Common myeloid progenitor, CD34-positive (primary cell): ENCODE measurements around the gene PCDHGA8.
A peak's percentile ranks its signal among the peaks of the same experiment; 100 is the strongest.
"Not testable (repeated sequence)": the region's sequence is repeated elsewhere in the genome, so short reads cannot be mapped to it uniquely, and the experiment has no call there.

Experiments used
- CTCF ChIA-PET: fragments of 350-600 bp; sonication (Branson Sonifier 250); formaldehyde crosslinking; loops from one replicate; lab custom pipeline; 2021; ENCODE audit warnings: antibody characterized with exemption; lab: Charles Lee
- POLR2A ChIA-PET: fragments of 350-600 bp; sonication (Branson Sonifier 250); formaldehyde crosslinking; loops from one replicate; lab custom pipeline; 2021; ENCODE audit warnings: antibody characterized with exemption; lab: Charles Lee
- DNase-seq, 3 donors: peaks; one replicate each; pipeline versions ENCODE4 v3.0.0 to v3.0.0-alpha.2; 2013
- H3K27ac ChIP-seq, 2 experiments: 1 replicate in 1 of 2; 2 replicates in 1 of 2; pipeline ENCODE4 v1.7.0; 2013; ENCODE audit warnings: inconsistent platforms in 2 of 2, low read length in 2 of 2, mild to moderate bottlenecking in 2 of 2, low read depth in 1 of 2, moderate library complexity in 1 of 2; ENCODE audit not compliant: severe bottlenecking in 2 of 2, insufficient read depth in 1 of 2, poor library complexity in 1 of 2
- H3K27me3 ChIP-seq, 5 experiments: replicated peaks in 2 of 5; 1 replicate in 3 of 5; 2 replicates in 2 of 5; pipeline versions ENCODE4 v1.6.1 to v1.7.0; 2013; ENCODE audit warnings: low read length in 4 of 5, mild to moderate bottlenecking in 2 of 5, moderate library complexity in 2 of 5, inconsistent platforms in 1 of 5; ENCODE audit not compliant: insufficient read depth in 5 of 5, control insufficient read depth in 4 of 5
- H3K36me3 ChIP-seq, 4 experiments: 1 replicate in 2 of 4; 2 replicates in 2 of 4; pipeline versions ENCODE4 v1.6.1 to v1.7.0; 2013; ENCODE audit warnings: low read length in 3 of 4, control low read depth in 1 of 4, mild to moderate bottlenecking in 1 of 4; ENCODE audit not compliant: control insufficient read depth in 4 of 4, insufficient read depth in 4 of 4
- H3K4me1 ChIP-seq, 4 experiments: 1 replicate in 3 of 4; 2 replicates in 1 of 4; pipeline versions ENCODE4 v1.6.1 to v1.7.1; 2013; ENCODE audit warnings: low read length in 3 of 4, mild to moderate bottlenecking in 3 of 4, control low read depth in 1 of 4, inconsistent platforms in 1 of 4, moderate library complexity in 1 of 4; ENCODE audit not compliant: control insufficient read depth in 4 of 4, insufficient read depth in 4 of 4; ENCODE audit errors: control extremely low read depth in 1 of 4
- H3K4me3 ChIP-seq, 7 experiments: 1 replicate in 4 of 7; 2 replicates in 3 of 7; pipeline versions ENCODE4 v1.5.1 to v1.7.0; 2013; ENCODE audit warnings: mild to moderate bottlenecking in 7 of 7, low read length in 6 of 7, moderate library complexity in 6 of 7, inconsistent platforms in 2 of 7, low read depth in 2 of 7, control low read depth in 1 of 7; ENCODE audit not compliant: insufficient read depth in 4 of 7, control insufficient read depth in 1 of 7; ENCODE audit errors: extremely low read depth in 1 of 7
- H3K9me3 ChIP-seq, 5 experiments: 1 replicate in 4 of 5; 2 replicates in 1 of 5; pipeline versions ENCODE4 v1.6.1 to v1.7.1; 2013; ENCODE audit warnings: low read length in 4 of 5, mild to moderate bottlenecking in 2 of 5, inconsistent platforms in 1 of 5, low read depth in 1 of 5, moderate library complexity in 1 of 5; ENCODE audit not compliant: control insufficient read depth in 4 of 5, insufficient read depth in 2 of 5; ENCODE audit errors: control extremely low read depth in 1 of 5
- WGBS: methylation state at CpG from one replicate; pipeline ENCODE4 v1.1.5; 2013; ENCODE audit not compliant: insufficient coverage; 5-methylcytosine and 5-hydroxymethylcytosine counted together

The PCDHGA8 gene

GRCh38 chr5:141382469-141383294 lies 9.8 kb upstream of the PCDHGA8 start, which contains the start of gene PCDHGA7:
TSS of gene PCDHGA7 (plus strand) at chr5:141382742. CDS start at chr5:141382900, 158 bp downstream.
- ChIA-PET CTCF (interaction anchor here (0.7 to 1.5 kb wide), 4 partner anchors 14 to 181 kb away, joined by 3 to 5 read pairs (median 4); partner anchors contain the start of gene TAF7), POLR2A (no interaction called here)
- Histone ChIP-seq H3K27ac (no peak within 1 kb of the TSS), H3K4me3 (peak within 1 kb of the TSS in 6 of 7 experiments; percentile 16 to 63 (median 51)), H3K27me3 (peaks cover 6 to 57% (median 28%) of the 10 kb centered on the region in 5 experiments), H3K9me3 (peaks cover 3 to 62% (median 39%) of the 10 kb centered on the region in 5 experiments), H3K36me3 (no peaks in the 10 kb centered on the region), H3K4me1 (no peaks in the 10 kb centered on the region)
- 6% methylated on average over 31 of the region's 37 CpGs for WGBS
- DNase-seq = peak in 2 of 3 donors; percentile 54 to 58

GRCh38 chr5:141383345-141383744 lies 9.1 kb upstream of the PCDHGA8 start:
- ChIA-PET POLR2A (no interaction called here), CTCF (interaction anchor here (0.7 to 1.5 kb wide), 3 partner anchors 13 to 180 kb away, joined by 3 to 5 read pairs (median 4); no protein-coding TSS in a partner anchor)
- Histone ChIP-seq H3K27ac (no peak overlapping the region), H3K9me3 (peaks cover 3 to 60% (median 42%) of the 10 kb centered on the region in 5 experiments), H3K36me3 (no peaks in the 10 kb centered on the region), H3K4me3 (peak overlapping the region in 2 of 7 experiments; percentile 62 to 63), H3K4me1 (no peaks in the 10 kb centered on the region), H3K27me3 (peaks cover 7 to 58% (median 29%) of the 10 kb centered on the region in 5 experiments)
- 29% methylated on average over 13 of the region's 21 CpGs for WGBS
- no peak for DNase-seq

GRCh38 chr5:141384471-141385267 lies 7.8 kb upstream of the PCDHGA8 start:
- Histone ChIP-seq H3K27me3 (peaks cover 14 to 72% (median 34%) of the 10 kb centered on the region in 5 experiments), H3K27ac (no peak overlapping the region), H3K4me3 (no peak overlapping the region), H3K4me1 (no peaks in the 10 kb centered on the region), H3K9me3 (peaks cover 2 to 69% (median 53%) of the 10 kb centered on the region in 5 experiments), H3K36me3 (peaks cover 0 to 4% (median 0%) of the 10 kb centered on the region in 4 experiments)
- POLR2A ChIA-PET = no interaction called here
- 44% methylated on average over 42 of the region's 43 CpGs for WGBS
- CTCF ChIA-PET = no interaction called here
- DNase-seq = no peak

GRCh38 chr5:141387557-141388311 lies 4.7 kb upstream of the PCDHGA8 start, which contains the start of gene PCDHGB4:
TSS of gene PCDHGB4 (plus strand) at chr5:141387698. CDS start at chr5:141387885, 187 bp downstream.
- DNase-seq = peak; percentile 32 to 70 (median 67)
- H3K4me1 ChIP-seq, H3K27ac ChIP-seq, POLR2A ChIA-PET, H3K36me3 ChIP-seq: not testable (repeated sequence)
- CTCF ChIA-PET = interaction anchor here (1.0 to 1.8 kb wide), 7 partner anchors 9 to 176 kb away, joined by 3 to 5 read pairs (median 4); partner anchors contain the start of gene PCDHGA12
- Histone ChIP-seq H3K4me3 (peak within 1 kb of the TSS in 3 of 7 experiments; percentile 24 to 57 (median 36)), H3K27me3 (peaks cover 13 to 80% (median 36%) of the 10 kb centered on the region in 5 experiments), H3K9me3 (peaks cover 0 to 78% (median 53%) of the 10 kb centered on the region in 5 experiments)
- 14% methylated on average over 11 of the region's 40 CpGs for WGBS

GRCh38 chr5:141388661-141389060 lies 3.8 kb upstream of the PCDHGA8 start:
- Histone ChIP-seq H3K36me3 (peaks cover 0 to 8% (median 0%) of the 10 kb centered on the region in 4 experiments), H3K4me1 (no peaks in the 10 kb centered on the region), H3K9me3 (peaks cover 0 to 78% (median 54%) of the 10 kb centered on the region in 5 experiments), H3K27ac (no peak overlapping the region), H3K27me3 (peaks cover 11 to 80% (median 38%) of the 10 kb centered on the region in 5 experiments), H3K4me3 (no peak overlapping the region)
- CTCF ChIA-PET = interaction anchor here (1.2 to 1.7 kb wide), 3 partner anchors 8 to 42 kb away, joined by 3 to 4 read pairs (median 4); partner anchors contain the start of gene PCDHGA12
- no peak for DNase-seq
- WGBS = 31% methylated on average over 5 of the region's 10 CpGs
- POLR2A ChIA-PET = no interaction called here
